ENCODE data around the gene ROBO4. TPM values are rescaled to one million over a fixed set of nuclear protein-coding genes. Genes with fewer than 3 reads are reported as not detected.

Gene ROBO4
- total RNA-seq, 1 experiment from 2014 or later: not detected

GRCh38 chr11:124928942-124929665 lies 31.4 kb upstream of the ROBO4 start (continued):
- no peak for TF ChIP-seq EGR1 (IDR thresholded peaks at IDR 0.05; ENCODE audit: low read depth)

GRCh38 chr11:124923296-124923695 lies 25.6 kb upstream of the ROBO4 start:
- Histone ChIP-seq H3K36me3 (ENCODE audit: control insufficient read depth in 1 of 2, insufficient read depth in 2 of 2, low read length in 2 of 2) (no peaks in the 10 kb centered on the region), H3K9me3 (ENCODE audit: control insufficient read depth in 1 of 2, insufficient read depth in 1 of 2, low read depth in 1 of 2, low read length in 2 of 2) (no peaks in the 10 kb centered on the region), H3K4me3 (replicated peaks in 1 of 2; ENCODE audit: low read depth in 1 of 2, low read length in 2 of 2) (no peak overlapping the region), H3K9me2 (ENCODE audit: insufficient read depth) (no peaks in the 10 kb centered on the region), H3K4me1 (ENCODE audit: control insufficient read depth in 1 of 2, insufficient read depth in 2 of 2, low read length in 2 of 2) (no peaks in the 10 kb centered on the region), H4K20me1 (ENCODE audit: insufficient read depth) (no peaks in the 10 kb centered on the region), H3K27ac (ENCODE audit: low read depth, low read length) (no peak overlapping the region), H2AFZ (ENCODE audit: low read depth, low read length, poor library complexity, severe bottlenecking) (no peak overlapping the region), H3K9ac (ENCODE audit: low read length) (no peak overlapping the region), H3K4me2 (ENCODE audit: low read length) (no peak overlapping the region), H3K79me2 (ENCODE audit: insufficient read depth, low read length) (no peaks in the 10 kb centered on the region), H3K27me3 (ENCODE audit: insufficient read depth, low read length) (no peaks in the 10 kb centered on the region)
- POLR2A ChIA-PET: no interaction called here
- ATAC-seq: no peak
- no peak for DNase-seq (ENCODE audit: low read depth, low spot score)
- CTCF ChIA-PET: no interaction called here
- intact Hi-C loops (cut with micrococcal nuclease): no loop called here
- RAD21 ChIA-PET (ENCODE audit: low non-redundant PET in 1 of 2, low total read pairs in 2 of 2, uncharacterized antibody in 2 of 2, unreplicated experiment in 2 of 2): no interaction called here
- TF ChIP-seq EZH2 (IDR thresholded peaks at IDR 0.05) (no peak), ZFX (IDR thresholded peaks at IDR 0.05) (no peak), JUND (IDR thresholded peaks at IDR 0.05) (no peak)
- no TSS peak for BruUV-seq (replicated peaks)

- Histone ChIP-seq H3K79me2 (ENCODE audit: insufficient read depth, low read length) (no peaks in the 10 kb centered on the region), H3K9ac (ENCODE audit: low read length) (no peak overlapping the region), H3K9me3 (ENCODE audit: control insufficient read depth in 1 of 2, insufficient read depth in 1 of 2, low read depth in 1 of 2, low read length in 2 of 2) (no peaks in the 10 kb centered on the region), H3K4me3 (replicated peaks in 1 of 2; ENCODE audit: low read depth in 1 of 2, low read length in 2 of 2) (no peak overlapping the region), H3K4me1 (ENCODE audit: control insufficient read depth in 1 of 2, insufficient read depth in 2 of 2, low read length in 2 of 2) (no peaks in the 10 kb centered on the region), H3K36me3 (ENCODE audit: control insufficient read depth in 1 of 2, insufficient read depth in 2 of 2, low read length in 2 of 2) (no peaks in the 10 kb centered on the region), H2AFZ (ENCODE audit: low read depth, low read length, poor library complexity, severe bottlenecking) (no peak overlapping the region), H4K20me1 (ENCODE audit: insufficient read depth) (no peaks in the 10 kb centered on the region), H3K9me2 (ENCODE audit: insufficient read depth) (no peaks in the 10 kb centered on the region), H3K27me3 (ENCODE audit: insufficient read depth, low read length) (no peaks in the 10 kb centered on the region), H3K27ac (ENCODE audit: low read depth, low read length) (no peak overlapping the region), H3K4me2 (ENCODE audit: low read length) (no peak overlapping the region)
- POLR2A ChIA-PET: no interaction called here
- no TSS peak for BruUV-seq (replicated peaks)
- RAD21 ChIA-PET (ENCODE audit: low non-redundant PET in 1 of 2, low total read pairs in 2 of 2, uncharacterized antibody in 2 of 2, unreplicated experiment in 2 of 2): no interaction called here
- ATAC-seq (no peak), DNase-seq (ENCODE audit: low read depth, low spot score) (no peak)
- intact Hi-C loops (cut with micrococcal nuclease): no loop called here
- CTCF ChIA-PET: no interaction called here
- TF ChIP-seq FOSL1 (IDR thresholded peaks at IDR 0.05; ENCODE audit: low read depth): no peak
- no peak for TF ChIP-seq CEBPB (IDR thresholded peaks at IDR 0.05; ENCODE audit: low read depth)
- TF ChIP-seq SIN3A (IDR thresholded peaks at IDR 0.05; ENCODE audit: low read depth): no peak
- no peak for TF ChIP-seq CBX3 (IDR thresholded peaks at IDR 0.05; ENCODE audit: low read depth)
- TF ChIP-seq EZH2 (IDR thresholded peaks at IDR 0.05): no peak
- no peak for TF ChIP-seq POLR2A (IDR thresholded peaks at IDR 0.05; ENCODE audit: borderline replicate concordance, extremely low read depth, insufficient read depth, insufficient read length)
- TF ChIP-seq POLR2AphosphoS5 (IDR thresholded peaks at IDR 0.05; ENCODE audit: low read depth, low read length): no peak
- no peak for TF ChIP-seq SRF (IDR thresholded peaks at IDR 0.05; ENCODE audit: low read depth)
- no peak for TF ChIP-seq ZFX (IDR thresholded peaks at IDR 0.05)
- no peak for TF ChIP-seq CTCF (IDR thresholded peaks at IDR 0.05 in 2 of 3, conservative IDR thresholded peaks at IDR 0.05 in 1 of 3; ENCODE audit: borderline replicate concordance in 1 of 3, insufficient read depth in 1 of 3, low read depth in 2 of 3, low read length in 2 of 3)
- TF ChIP-seq REST (IDR thresholded peaks at IDR 0.05; ENCODE audit: low read depth): no peak
- no peak for TF ChIP-seq YY1 (IDR thresholded peaks at IDR 0.05; ENCODE audit: extremely low read depth, insufficient replicate concordance, low read depth, low read length)
- TF ChIP-seq ZNF274 (IDR thresholded peaks at IDR 0.05; ENCODE audit: low read depth, low read length): no peak
- no peak for TF ChIP-seq EGR1 (IDR thresholded peaks at IDR 0.05; ENCODE audit: low read depth)
Observed at GRCh38 chr11:124922831-124923230, 25.2 kb upstream of the ROBO4 start.

All from HCT116 (cell line).